ENCODE measurements around the gene ADAMTS4.

- TF ChIP-seq CTCF (conservative IDR thresholded peaks at IDR 0.05; ENCODE audit: low read depth, low read length) (no peak), RCOR1 (IDR thresholded peaks at IDR 0.05; ENCODE audit: insufficient replicate concordance, low read length) (no peak), POLR2A (IDR thresholded peaks at IDR 0.05; ENCODE audit: low read depth, low read length) (no peak), USF2 (IDR thresholded peaks at IDR 0.05; ENCODE audit: low read depth, low read length) (no peak), MAFK (IDR thresholded peaks at IDR 0.05; ENCODE audit: low read depth, low read length) (no peak), MAZ (IDR thresholded peaks at IDR 0.05; ENCODE audit: borderline replicate concordance, low read depth, low read length) (no peak), BHLHE40 (IDR thresholded peaks at IDR 0.05; ENCODE audit: low read depth, low read length) (no peak), FOS (IDR thresholded peaks at IDR 0.05; ENCODE audit: low read depth, low read length) (no peak), NFE2L2 (IDR thresholded peaks at IDR 0.05; ENCODE audit: low read depth, low read length) (no peak)
These were observed 25.1 kb downstream of the ADAMTS4 start for GRCh38 chr1:161173711-161174110.

All from IMR-90 (cell line).